HepG2 (cell line): ENCODE measurements around the gene CYTH1. TPM values are rescaled to one million over a fixed set of nuclear protein-coding genes. Genes with fewer than 3 reads are reported as not detected.

Experiments used
- ARHGAP35 ChIP-seq: sonication (generic); formaldehyde crosslinking; IDR thresholded peaks from 2 replicates; pipeline ENCODE4 v1.9.0; 2022; ENCODE audit warnings: mild to moderate bottlenecking, inconsistent platforms, moderate library complexity, missing genetic modification reagents, borderline replicate concordance
- CREM ChIP-seq, 2 experiments: sonication (generic) in 1 of 2; formaldehyde crosslinking in 1 of 2; IDR thresholded peaks; 2 replicates each; pipeline versions ENCODE4 v1.4.0 to v1.6.1; 2016 to 2020; ENCODE audit warnings: antibody characterized with exemption in 1 of 2, mild to moderate bottlenecking in 1 of 2, missing genetic modification reagents in 1 of 2
- HIVEP1 ChIP-seq: sonication (generic); formaldehyde crosslinking; IDR thresholded peaks from 2 replicates; pipeline ENCODE4 v1.4.0; 2020; ENCODE audit warnings: mild to moderate bottlenecking, missing genetic modification reagents
- PHF21A ChIP-seq: sonication (generic); formaldehyde crosslinking; IDR thresholded peaks from 2 replicates; pipeline ENCODE4 v1.5.0; 2020; ENCODE audit warnings: mild to moderate bottlenecking, missing genetic modification reagents
- PRMT3 ChIP-seq: sonication (generic); formaldehyde crosslinking; IDR thresholded peaks from 2 replicates; pipeline ENCODE4 v1.8.1; 2022; ENCODE audit warnings: low read depth, mild to moderate bottlenecking, moderate library complexity, missing genetic modification reagents, borderline replicate concordance
- SSRP1 ChIP-seq: IDR thresholded peaks from 2 replicates; pipeline ENCODE4 v1.6.1; 2016; ENCODE audit warnings: control low read depth
- TCF7L2 ChIP-seq: IDR thresholded peaks from 2 replicates; pipeline ENCODE4 v1.6.1; 2011; ENCODE audit warnings: mild to moderate bottlenecking, low read depth, low read length, moderate library complexity
- TEAD2 ChIP-seq: sonication (generic); formaldehyde crosslinking; IDR thresholded peaks from 2 replicates; pipeline ENCODE4 v1.9.0; 2021; ENCODE audit warnings: missing genetic modification reagents
- TFDP2 ChIP-seq: sonication (generic); formaldehyde crosslinking; IDR thresholded peaks from 2 replicates; pipeline ENCODE4 v1.4.0; 2020; ENCODE audit warnings: missing genetic modification reagents
- THAP8 ChIP-seq: sonication (generic); formaldehyde crosslinking; IDR thresholded peaks from 2 replicates; pipeline ENCODE4 v1.5.1; 2020; ENCODE audit warnings: missing genetic modification reagents, mild to moderate bottlenecking, borderline replicate concordance
- U2AF1 ChIP-seq: fragments of 200-400 bp; formaldehyde crosslinking; optimal IDR thresholded peaks from 2 replicates; pipeline ENCODE3; 2017; ENCODE audit warnings: mild to moderate bottlenecking, low read depth, low read length
- ZFP41 ChIP-seq: sonication (generic); formaldehyde crosslinking; IDR thresholded peaks from 2 replicates; pipeline ENCODE4 v1.4.0; 2020; ENCODE audit warnings: mild to moderate bottlenecking, missing genetic modification reagents, borderline replicate concordance
- ZNF333 ChIP-seq: sonication (generic); formaldehyde crosslinking; IDR thresholded peaks from 2 replicates; pipeline ENCODE4 v1.4.0; 2020; ENCODE audit warnings: mild to moderate bottlenecking, missing genetic modification reagents, borderline replicate concordance
- ZNF512B ChIP-seq: sonication (generic); formaldehyde crosslinking; IDR thresholded peaks from 2 replicates; pipeline ENCODE4 v1.5.1; 2020; ENCODE audit warnings: missing genetic modification reagents, mild to moderate bottlenecking, borderline replicate concordance
- ZNF569 ChIP-seq: sonication (generic); formaldehyde crosslinking; IDR thresholded peaks from 2 replicates; pipeline ENCODE4 v1.5.0; 2020; ENCODE audit warnings: mild to moderate bottlenecking, missing genetic modification reagents, moderate library complexity, borderline replicate concordance
- ZNF607 ChIP-seq: sonication (generic); formaldehyde crosslinking; IDR thresholded peaks from 2 replicates; pipeline ENCODE4 v1.5.1; 2020; ENCODE audit warnings: missing genetic modification reagents, mild to moderate bottlenecking, borderline replicate concordance
- ZNF724P ChIP-seq: sonication (generic); formaldehyde crosslinking; IDR thresholded peaks from 2 replicates; pipeline ENCODE4 v1.8.0; 2022; ENCODE audit warnings: missing genetic modification reagents, borderline replicate concordance
- ZNF770 ChIP-seq: sonication (generic); formaldehyde crosslinking; IDR thresholded peaks from 2 replicates; pipeline ENCODE4 v1.5.0; 2020; ENCODE audit warnings: mild to moderate bottlenecking, missing genetic modification reagents
- ZNF777 ChIP-seq: sonication (generic); formaldehyde crosslinking; IDR thresholded peaks from 2 replicates; pipeline ENCODE4 v1.4.0; 2020; ENCODE audit warnings: missing genetic modification reagents
- polyA plus RNA-seq, 8 experiments: library from polyadenylated mRNA; depleted of rRNA in 3 of 8; stranded (reverse) in 7 of 8; unstranded in 1 of 8; fragments of >200 nt; fragmentation: Illumina TruSeq in 4 of 8; extraction: Trizol in 4 of 8; gene quantifications; 2 replicates each; pipeline versions ENCODE4 v1.2.1 to v1.2.3, GENCODE V29; 2011 to 2016; ENCODE audit warnings: low read depth in 4 of 8, missing spikeins in 1 of 8, mixed read lengths in 1 of 8; ENCODE audit not compliant: insufficient read depth in 1 of 8
- total RNA-seq, 5 experiments: library from RNA; depleted of rRNA; stranded (reverse); fragments of >200 nt; fragmentation: Illumina TruSeq; extraction: Trizol; gene quantifications; 2 replicates each; pipeline ENCODE4 v1.2.3, GENCODE V29; 2016; ENCODE audit warnings: low read depth in 1 of 5
- TF ChIP-seq, protein P1 (sequence below): sonication (generic); formaldehyde crosslinking; IDR thresholded peaks from 2 replicates; pipeline ENCODE4 v1.5.0; 2020; ENCODE audit warnings: missing genetic modification reagents

The CYTH1 gene
- total and polyA plus RNA-seq, 2 of the 13 experiments (the other 11 are each of a cell fraction or from before 2014, with no cell fraction given), result 20.1 to 48.9 TPM

GRCh38 chr17:78650093-78650715, 131.9 kb downstream of the CYTH1 start (continued):
- TF ChIP-seq TFDP2 (CRISPR knock-in tag) (peak; percentile 60), SSRP1 (peak; percentile 98), TEAD2 (no peak), ZNF777 (CRISPR knock-in tag) (peak; percentile 85), ZNF512B (CRISPR knock-in tag) (no peak), ZFP41 (CRISPR knock-in tag) (no peak), ZNF333 (CRISPR knock-in tag) (peak; percentile 35; the same call in 1 of the 2 replicates), ZNF569 (CRISPR knock-in tag) (no peak), PHF21A (CRISPR knock-in tag) (peak; percentile 99), ARHGAP35 (CRISPR knock-in tag) (no peak), ZNF724P (CRISPR knock-in tag) (0 out of 2 replicates have a peak, but pooled peaks have one; percentile 61), ZNF607 (CRISPR knock-in tag) (no peak), THAP8 (CRISPR knock-in tag) (no peak), HIVEP1 (CRISPR knock-in tag) (peak; percentile 65), U2AF1 (no peak), TCF7L2 (peak; percentile 84; the same call in 1 of the 2 replicates), ZNF770 (peak; percentile 54), PRMT3 (CRISPR knock-in tag) (no peak), CREM (IDR thresholded peaks at IDR 0.05) (peak; percentile 94), CREM (CRISPR knock-in tag; IDR thresholded peaks at IDR 0.05) (no peak)
- TF ChIP-seq, protein P1, sequence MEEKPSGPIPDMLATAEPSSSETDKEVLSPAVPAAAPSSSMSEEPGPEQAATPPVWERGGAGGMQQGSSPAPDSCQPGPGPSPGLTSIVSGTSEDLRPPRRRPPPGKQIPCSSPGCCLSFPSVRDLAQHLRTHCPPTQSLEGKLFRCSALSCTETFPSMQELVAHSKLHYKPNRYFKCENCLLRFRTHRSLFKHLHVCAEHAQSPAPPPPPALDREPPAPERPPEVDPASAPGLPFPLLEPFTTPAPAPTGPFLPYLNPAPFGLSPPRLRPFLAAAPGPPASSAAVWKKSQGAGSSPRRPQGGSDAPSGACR (CRISPR knock-in tag), result peak; percentile 66; the same call in 1 of the 2 replicates
